Lower leg skin (tissue), 3 donors: Measurements from ENCODE around the gene ANTXR1.

Experiments used
- CTCF ChIP-seq, 3 donors: fragments of 450-650 bp; IDR thresholded peaks; one replicate each; pipeline ENCODE4 v1.5.1; 2016; ENCODE audit warnings: antibody characterized with exemption in 3 of 3, mild to moderate bottlenecking in 3 of 3, moderate library complexity in 2 of 3
- POLR2A ChIP-seq, 2 donors: fragments of 450-650 bp; IDR thresholded peaks; one replicate each; pipeline ENCODE4 v1.6.1; 2016 to 2017; ENCODE audit warnings: antibody characterized with exemption in 2 of 2, mild to moderate bottlenecking in 1 of 2, moderate library complexity in 1 of 2

DNA sequence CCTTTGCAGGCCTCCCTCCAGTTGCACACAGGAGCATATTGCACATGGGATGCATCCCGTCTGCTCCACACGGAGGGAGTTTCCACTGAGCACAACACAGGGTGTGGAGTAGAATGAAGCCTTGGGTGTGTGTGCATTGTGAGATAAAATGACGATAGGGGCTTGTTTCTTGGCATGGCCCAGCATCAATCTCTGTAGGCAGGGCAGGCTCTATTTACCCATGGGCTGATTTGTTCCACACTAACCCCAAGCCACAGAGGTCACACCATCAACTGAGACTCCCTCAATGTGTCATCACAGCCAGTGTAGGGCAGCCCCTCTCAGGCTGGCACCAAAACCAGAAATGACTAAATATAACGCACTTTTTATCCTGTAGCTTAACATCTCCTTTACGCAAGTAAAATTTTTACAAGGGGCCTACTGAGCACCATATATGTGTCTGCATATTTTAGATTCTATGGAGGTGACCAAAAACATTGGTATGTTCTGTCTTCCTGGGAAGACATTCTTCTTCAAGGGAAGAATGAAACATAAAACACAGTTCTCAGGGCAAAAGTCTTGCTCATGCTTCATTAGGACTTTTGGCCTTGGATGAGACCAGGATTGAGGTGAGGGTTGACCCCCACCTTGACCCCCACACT is 41.3 kb upstream of the ANTXR1 start:
- TF ChIP-seq CTCF (IDR thresholded peaks at IDR 0.05) (no peak), POLR2A (IDR thresholded peaks at IDR 0.05) (no peak)
